IMR-90 (cell line): Measurements from ENCODE around the gene ZKSCAN1. TPM values are rescaled to one million over a fixed set of nuclear protein-coding genes. Genes with fewer than 3 reads are reported as not detected.

Experiments used
- ATAC-seq: fragments of 200-7000 bp; cut with Tn5 transposase; 2 replicates; pipeline ENCODE4 v1.9.1; 2020; ENCODE audit warnings: low read depth, mild to moderate bottlenecking, moderate library complexity
- BruUV-seq: library from RNA; stranded (reverse); fragments of 400-500 nt; replicated peaks from 2 replicates; lab custom pipeline; 2021; lab: Mats Ljungman, UMichigan
- CTCF ChIA-PET: fragments of 300-600 bp; formaldehyde crosslinking; extraction: SDS; loops from one replicate; lab custom pipeline; 2021; ENCODE audit warnings: antibody characterized with exemption; lab: Yijun Ruan, JAX
- POLR2A ChIA-PET: fragments of 300-600 bp; sonication (Branson Sonifier 250); formaldehyde crosslinking; loops from one replicate; lab custom pipeline; 2022; ENCODE audit warnings: antibody characterized with exemption; ENCODE audit not compliant: unreplicated experiment; lab: Charles Lee
- DNase-seq: peaks from one replicate; pipeline ENCODE4 v3.0.0; 2013
- H2AFZ ChIP-seq: replicated peaks from 2 replicates; pipeline ENCODE3; 2013; ENCODE audit warnings: low read length, mild to moderate bottlenecking; ENCODE audit not compliant: poor library complexity
- H2AK5ac ChIP-seq: 2 replicates; pipeline ENCODE4 v1.6.1; 2013; ENCODE audit warnings: low read depth, low read length, inconsistent platforms
- H2AK9ac ChIP-seq: replicated peaks from 2 replicates; pipeline ENCODE3; 2013; ENCODE audit warnings: mild to moderate bottlenecking, low read depth, low read length, moderate library complexity; ENCODE audit not compliant: poor library complexity
- H2BK120ac ChIP-seq: 2 replicates; pipeline ENCODE4 v1.6.1; 2013; ENCODE audit warnings: low read depth, low read length, inconsistent platforms
- H2BK15ac ChIP-seq: 3 replicates; pipeline ENCODE4 v1.6.1; 2013; ENCODE audit warnings: low read depth, low read length, inconsistent platforms
- H2BK20ac ChIP-seq: 2 replicates; pipeline ENCODE4 v1.6.1; 2013; ENCODE audit warnings: low read depth, mild to moderate bottlenecking, inconsistent platforms, low read length, moderate library complexity
- H2BK5ac ChIP-seq: 2 replicates; pipeline ENCODE4 v1.6.1; 2013; ENCODE audit warnings: mild to moderate bottlenecking, low read depth, low read length, inconsistent platforms; ENCODE audit not compliant: poor library complexity, severe bottlenecking
- H3K14ac ChIP-seq: replicated peaks from 2 replicates; pipeline ENCODE4 v1.6.1; 2013; ENCODE audit warnings: low read depth, low read length, inconsistent platforms
- H3K18ac ChIP-seq: 2 replicates; pipeline ENCODE4 v1.6.1; 2013; ENCODE audit warnings: low read depth, low read length, control low read depth
- H3K23ac ChIP-seq: 2 replicates; pipeline ENCODE4 v1.6.1; 2013; ENCODE audit warnings: low read depth, low read length, inconsistent platforms
- H3K27ac ChIP-seq: 2 replicates; pipeline ENCODE4 v1.5.1; 2013; ENCODE audit warnings: mild to moderate bottlenecking, control low read depth, low read length; ENCODE audit not compliant: insufficient read depth
- H3K27me3 ChIP-seq: 2 replicates; pipeline ENCODE4 v1.6.1; 2013; ENCODE audit warnings: low read length; ENCODE audit not compliant: control insufficient read depth, insufficient read depth
- H3K36me3 ChIP-seq: 2 replicates; pipeline ENCODE4 v1.6.1; 2013; ENCODE audit warnings: low read length, mixed read lengths; ENCODE audit not compliant: control insufficient read depth, insufficient read depth
- H3K4ac ChIP-seq: 2 replicates; pipeline ENCODE4 v1.6.1; 2013; ENCODE audit warnings: low read depth, low read length, inconsistent platforms
- H3K4me1 ChIP-seq: 2 replicates; pipeline ENCODE4 v1.6.1; 2013; ENCODE audit warnings: low read length, mixed read lengths; ENCODE audit not compliant: control insufficient read depth, insufficient read depth
- H3K4me2 ChIP-seq: 2 replicates; pipeline ENCODE4 v1.6.1; 2013; ENCODE audit warnings: low read depth, mild to moderate bottlenecking, control low read depth, low read length, moderate library complexity
- H3K4me3 ChIP-seq: 2 replicates; pipeline ENCODE4 v1.5.1; 2013; ENCODE audit warnings: low read depth, mild to moderate bottlenecking, control low read depth, low read length, moderate library complexity; ENCODE audit not compliant: insufficient read depth
- H3K56ac ChIP-seq: 2 replicates; pipeline ENCODE4 v1.6.1; 2013; ENCODE audit warnings: low read length, inconsistent platforms; ENCODE audit not compliant: insufficient read depth; ENCODE audit errors: extremely low read depth
- H3K79me1 ChIP-seq, 2 experiments: 2 replicates each; pipeline ENCODE4 v1.6.1; 2013; ENCODE audit warnings: low read length in 2 of 2, inconsistent platforms in 1 of 2, low read depth in 1 of 2
- H3K9ac ChIP-seq: 2 replicates; pipeline ENCODE4 v1.6.1; 2013; ENCODE audit warnings: low read depth, low read length, control low read depth
- H3K9me1 ChIP-seq: 2 replicates; pipeline ENCODE4 v1.6.1; 2013; ENCODE audit warnings: low read length, inconsistent platforms; ENCODE audit not compliant: insufficient read depth
- H3K9me3 ChIP-seq: 2 replicates; pipeline ENCODE4 v1.6.1; 2013; ENCODE audit warnings: low read length; ENCODE audit not compliant: control insufficient read depth, insufficient read depth
- H4K20me1 ChIP-seq: 2 replicates; pipeline ENCODE4 v1.6.1; 2013; ENCODE audit warnings: low read length, inconsistent platforms; ENCODE audit not compliant: insufficient read depth
- H4K5ac ChIP-seq: 2 replicates; pipeline ENCODE4 v1.6.1; 2013; ENCODE audit warnings: mild to moderate bottlenecking, low read depth, low read length, control low read depth
- H4K8ac ChIP-seq, 2 experiments: 2 replicates each; pipeline ENCODE4 v1.6.1; 2013; ENCODE audit warnings: low read depth in 2 of 2, low read length in 2 of 2, control low read depth in 1 of 2, inconsistent platforms in 1 of 2
- H4K91ac ChIP-seq: 2 replicates; pipeline ENCODE4 v1.6.1; 2013; ENCODE audit warnings: low read depth, low read length, inconsistent platforms; ENCODE audit not compliant: insufficient read depth
- BHLHE40 ChIP-seq: fragments of 150-350 bp; IDR thresholded peaks from 2 replicates; pipeline ENCODE4 v1.6.1; 2016; ENCODE audit warnings: mild to moderate bottlenecking, low read depth, low read length
- CHD1 ChIP-seq: IDR thresholded peaks from 2 replicates; pipeline ENCODE4 v1.6.1; 2012; ENCODE audit warnings: low read depth, low read length, improper control_type of control experiment
- ELK1 ChIP-seq: fragments of 150-350 bp; IDR thresholded peaks from 2 replicates; pipeline ENCODE4 v1.6.1; 2016; ENCODE audit warnings: low read depth, mild to moderate bottlenecking, low read length, moderate library complexity, borderline replicate concordance
- FOS ChIP-seq: fragments of 150-350 bp; IDR thresholded peaks from 2 replicates; pipeline ENCODE4 v1.6.1; 2016; ENCODE audit warnings: low read depth, low read length
- MAFK ChIP-seq: IDR thresholded peaks from 2 replicates; pipeline ENCODE4 v1.6.1; 2012; ENCODE audit warnings: low read depth, low read length, improper control_type of control experiment
- MAZ ChIP-seq: IDR thresholded peaks from 2 replicates; pipeline ENCODE4 v1.6.1; 2012; ENCODE audit warnings: low read depth, mild to moderate bottlenecking, low read length, improper control_type of control experiment, moderate library complexity, borderline replicate concordance
- MXI1 ChIP-seq: IDR thresholded peaks from 2 replicates; pipeline ENCODE4 v1.6.1; 2012; ENCODE audit warnings: low read depth, mild to moderate bottlenecking, low read length, moderate library complexity, borderline replicate concordance
- NFE2L2 ChIP-seq: fragments of 150-350 bp; IDR thresholded peaks from 2 replicates; pipeline ENCODE4 v1.6.1; 2016; ENCODE audit warnings: low read depth, mild to moderate bottlenecking, low read length
- POLR2A ChIP-seq: IDR thresholded peaks from 2 replicates; pipeline ENCODE4 v1.6.1; 2012; ENCODE audit warnings: mild to moderate bottlenecking, low read depth, low read length
- RCOR1 ChIP-seq: IDR thresholded peaks from 2 replicates; pipeline ENCODE4 v1.6.1; 2012; ENCODE audit warnings: mild to moderate bottlenecking, low read length, improper control_type of control experiment; ENCODE audit not compliant: insufficient replicate concordance
- RFX5 ChIP-seq: IDR thresholded peaks from 2 replicates; pipeline ENCODE4 v1.8.0; 2012; ENCODE audit warnings: low read depth, mild to moderate bottlenecking, low read length, moderate library complexity
- SMC3 ChIP-seq: fragments of 150-350 bp; IDR thresholded peaks from 2 replicates; pipeline ENCODE4 v1.6.1; 2016; ENCODE audit warnings: low read depth, mild to moderate bottlenecking, antibody characterized with exemption, low read length, moderate library complexity
- WGBS, 2 experiments: methylation state at CpG; one replicate each; pipeline versions ENCODE4 v1.1.5 to v1.1.7; 2013; ENCODE audit warnings: missing lambda C conversion rate in 2 of 2; ENCODE audit not compliant: insufficient read length in 1 of 2; ENCODE audit errors: extremely low coverage in 2 of 2; 5-methylcytosine and 5-hydroxymethylcytosine counted together
- dilution Hi-C: fragments of 300-500 bp; cut with HindIII; formaldehyde crosslinking; loops from one replicate; pipeline ENCODE4 v1.14.3; 2018; ENCODE audit warnings: low sequenced_read_pairs; ENCODE audit not compliant: unreplicated experiment
- in situ Hi-C: fragments of 300-500 bp; cut with MboI; formaldehyde crosslinking; loops from 3 replicates; pipeline ENCODE4 v1.14.3; 2019; ENCODE audit warnings: low sequenced_read_pairs, inconsistent platforms, mixed read lengths
- intact Hi-C: fragments of 100-400 bp; cut with micrococcal nuclease; formaldehyde crosslinking; loops from 2 replicates; pipeline ENCODE4 v1.10.0; 2022
- polyA plus RNA-seq, 3 experiments: library from polyadenylated mRNA; depleted of rRNA; stranded (reverse); fragments of >200 nt; gene quantifications; 2 replicates each; pipeline ENCODE4 v1.2.3, GENCODE V29; 2012; ENCODE audit warnings: low replicate concordance in 1 of 3
- total RNA-seq: library from RNA; depleted of rRNA; stranded (reverse); fragments of >200 nt; gene quantifications from 2 replicates; pipeline ENCODE4 v1.2.3, GENCODE V29; 2012
- TF ChIP-seq, protein P1 (sequence below): fragments of 150-350 bp; IDR thresholded peaks from 2 replicates; pipeline ENCODE4 v1.6.1; 2017; ENCODE audit warnings: mild to moderate bottlenecking, antibody characterized with exemption, low read length, low read depth

ZKSCAN1 gene
- total and polyA plus RNA-seq, 2 of the 4 experiments (the other 2 are of a cell fraction): 13.7 to 40.7 TPM

GRCh38 chr7:100049441-100050291, 34.3 kb downstream of the ZKSCAN1 start, which contains the start of gene ZSCAN21:
Gene ZSCAN21 (plus strand): TSS chr7:100049774. CDS start chr7:100057007, 7,233 bp downstream.
- Histone ChIP-seq H3K14ac (peak within 1 kb of the TSS; percentile 82), H3K18ac (peak within 1 kb of the TSS; percentile 67), H3K56ac (peak within 1 kb of the TSS; percentile 63), H4K8ac (peak within 1 kb of the TSS; percentile 97 to 99), H3K4me2 (peak within 1 kb of the TSS; percentile 79), H3K9me3 (no peaks in the 10 kb centered on the region), H3K27me3 (no peaks in the 10 kb centered on the region), H4K91ac (peak within 1 kb of the TSS; percentile 92), H3K27ac (peak within 1 kb of the TSS; percentile 95), H2AK9ac (peak within 1 kb of the TSS; percentile 84), H3K4ac (peak within 1 kb of the TSS; percentile 90), H3K23ac (peak within 1 kb of the TSS; percentile 57), H3K4me1 (peaks cover 4% of the 10 kb centered on the region; the same call in 1 of the 2 replicates), H3K79me1 (peaks cover 12 to 33% of the 10 kb centered on the region in 2 experiments), H4K5ac (peak within 1 kb of the TSS; percentile 98), H3K9me1 (no peaks in the 10 kb centered on the region), H2AFZ (peak within 1 kb of the TSS; percentile 93), H3K4me3 (peak within 1 kb of the TSS; percentile 81), H4K20me1 (peaks cover 3% of the 10 kb centered on the region; the same call in 1 of the 2 replicates), H2BK120ac (peak within 1 kb of the TSS; percentile 77), H3K9ac (peak within 1 kb of the TSS; percentile 94), H2AK5ac (peak within 1 kb of the TSS; percentile 54), H3K36me3 (peaks cover 4% of the 10 kb centered on the region; the same call in 1 of the 2 replicates), H2BK15ac (peak within 1 kb of the TSS; percentile 16; the same call in 1 of the 3 replicates), H2BK20ac (no peak within 1 kb of the TSS; the same call in 1 of the 2 replicates), H2BK5ac (peak within 1 kb of the TSS; percentile 83)
- peak; percentile 84 for DNase-seq
- ATAC-seq: peak; percentile 94
- intact Hi-C loops (loop anchor here (1.0 to 10.0 kb wide), 4 partner anchors 15 to 125 kb away; partner anchors contain the start of genes GJC3 and ZKSCAN1), dilution Hi-C loops (no loop called here), in situ Hi-C loops (loop anchor here (5.0 to 10.0 kb wide), 2 partner anchors 57 to 135 kb away; partner anchors contain the start of gene TRIM4)
- ChIA-PET POLR2A (interaction anchor here (0.5 to 0.6 kb wide), 2 partner anchors 13 to 94 kb away, joined by 3 to 4 read pairs; no protein-coding TSS in a partner anchor), CTCF (interaction anchor here (0.6 to 0.7 kb wide), 3 partner anchors 23 to 542 kb away, joined by 3 read pairs; no protein-coding TSS in a partner anchor)
- 3% methylated on average over 18 of the region's 47 CpGs; no CpG with 5 or more reads in 1 of the 2 experiments for WGBS, 2 experiments
- BruUV-seq: no TSS peak
- TF ChIP-seq CHD1 (no peak), BHLHE40 (no peak), MAFK (no peak), ELK1 (no peak), FOS (no peak), RCOR1 (no peak), MAZ (peak; percentile 77; the same call in 1 of the 2 replicates), MXI1 (peak; percentile 59), NFE2L2 (no peak), SMC3 (peak; percentile 42; the same call in 1 of the 2 replicates), RFX5 (no peak), POLR2A (peak; percentile 94)
- TF ChIP-seq, protein P1, sequence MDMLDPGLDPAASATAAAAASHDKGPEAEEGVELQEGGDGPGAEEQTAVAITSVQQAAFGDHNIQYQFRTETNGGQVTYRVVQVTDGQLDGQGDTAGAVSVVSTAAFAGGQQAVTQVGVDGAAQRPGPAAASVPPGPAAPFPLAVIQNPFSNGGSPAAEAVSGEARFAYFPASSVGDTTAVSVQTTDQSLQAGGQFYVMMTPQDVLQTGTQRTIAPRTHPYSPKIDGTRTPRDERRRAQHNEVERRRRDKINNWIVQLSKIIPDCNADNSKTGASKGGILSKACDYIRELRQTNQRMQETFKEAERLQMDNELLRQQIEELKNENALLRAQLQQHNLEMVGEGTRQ: no peak
